Forelimb muscle (tissue), 1 donor: ENCODE results near the gene EEF1AKMT3. TPM values are rescaled to one million over a fixed set of nuclear protein-coding genes. Genes with fewer than 3 reads are reported as not detected.

Source experiments
- DNase-seq: peaks from one replicate; pipeline ENCODE4 v3.0.0-alpha.2; 2013; ENCODE audit warnings: low read depth
- polyA plus RNA-seq: library from polyadenylated mRNA; unstranded; fragments of 120-200 nt; gene quantifications from one replicate; pipeline ENCODE4 v1.2.1, GENCODE V29; 2013; ENCODE audit not compliant: insufficient read length

Gene EEF1AKMT3
- polyA plus RNA-seq: 6.9 TPM

GRCh38 chr12:57772429-57773322 is at the start of gene EEF1AKMT3:
TSS of gene EEF1AKMT3 (plus strand) at chr12:57772614. CDS start at chr12:57772725, 111 bp downstream.
- no peak for DNase-seq

GRCh38 chr12:57722716-57723629 is 49.4 kb upstream of the EEF1AKMT3 start:
- DNase-seq: no peak

- DNase-seq: no peak
These were observed 48.8 kb upstream of the EEF1AKMT3 start for GRCh38 chr12:57723630-57723962.

GRCh38 chr12:57724003-57724935 is 48.1 kb upstream of the EEF1AKMT3 start:
- no peak for DNase-seq

DNA sequence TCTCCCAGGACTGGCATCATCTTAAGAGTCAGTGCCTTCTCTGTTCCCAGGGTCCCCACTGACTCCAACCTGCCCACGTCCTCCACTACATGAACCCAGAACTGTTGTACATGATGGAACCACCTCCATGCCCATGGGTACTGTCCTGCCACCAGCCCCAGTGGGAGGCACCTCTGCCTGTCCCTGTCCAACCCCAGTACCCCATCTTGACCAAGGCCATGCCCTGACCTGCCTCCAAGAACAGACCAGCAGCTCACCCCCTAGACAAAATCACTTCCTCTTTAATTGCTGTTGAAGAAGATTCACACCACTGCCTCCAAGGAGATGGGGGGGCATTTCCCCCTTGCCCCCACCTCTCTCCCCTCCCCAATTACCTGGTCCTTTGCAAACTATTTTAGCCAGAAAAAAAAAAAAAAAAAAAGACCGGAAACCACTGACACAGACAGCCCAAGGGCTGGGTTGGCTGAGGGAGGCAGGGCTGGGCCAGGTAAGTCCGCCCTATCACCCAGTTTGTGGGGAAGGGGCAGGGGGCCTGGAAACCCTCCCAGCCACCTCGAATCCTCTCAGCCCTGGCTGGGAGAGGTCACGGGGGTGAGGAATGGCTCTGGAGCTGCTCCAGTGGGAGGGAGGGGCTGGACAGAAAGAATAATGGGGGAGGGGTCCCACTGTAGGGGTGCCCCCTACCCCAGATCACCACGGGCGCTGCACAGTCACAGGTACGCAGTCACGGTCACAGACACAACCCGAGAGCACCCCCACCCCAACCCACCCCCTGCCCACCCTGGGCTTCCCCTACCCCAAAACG is 47.3 kb upstream of the EEF1AKMT3 start:
- DNase-seq: no peak

DNA sequence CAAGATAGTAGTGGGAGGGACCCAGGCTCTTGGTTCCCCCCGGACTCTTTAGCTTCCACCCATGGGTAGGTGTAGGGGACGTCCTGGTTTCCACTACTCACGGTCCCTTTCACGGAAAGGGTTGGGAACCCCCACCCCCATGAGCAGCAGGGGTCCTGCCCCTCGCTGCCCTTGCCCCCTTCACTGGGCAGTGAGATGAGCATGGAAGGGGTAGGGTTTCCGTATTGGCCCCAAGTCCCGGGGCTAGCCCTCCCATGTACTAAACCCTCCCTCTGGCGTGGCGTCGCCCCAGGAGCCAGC is 46.6 kb upstream of the EEF1AKMT3 start:
- no peak for DNase-seq

- no peak for DNase-seq
These were observed 46.1 kb upstream of the EEF1AKMT3 start for GRCh38 chr12:57726151-57726883.

- DNase-seq: no peak
These were observed 45.3 kb upstream of the EEF1AKMT3 start for GRCh38 chr12:57726884-57727757.

DNA sequence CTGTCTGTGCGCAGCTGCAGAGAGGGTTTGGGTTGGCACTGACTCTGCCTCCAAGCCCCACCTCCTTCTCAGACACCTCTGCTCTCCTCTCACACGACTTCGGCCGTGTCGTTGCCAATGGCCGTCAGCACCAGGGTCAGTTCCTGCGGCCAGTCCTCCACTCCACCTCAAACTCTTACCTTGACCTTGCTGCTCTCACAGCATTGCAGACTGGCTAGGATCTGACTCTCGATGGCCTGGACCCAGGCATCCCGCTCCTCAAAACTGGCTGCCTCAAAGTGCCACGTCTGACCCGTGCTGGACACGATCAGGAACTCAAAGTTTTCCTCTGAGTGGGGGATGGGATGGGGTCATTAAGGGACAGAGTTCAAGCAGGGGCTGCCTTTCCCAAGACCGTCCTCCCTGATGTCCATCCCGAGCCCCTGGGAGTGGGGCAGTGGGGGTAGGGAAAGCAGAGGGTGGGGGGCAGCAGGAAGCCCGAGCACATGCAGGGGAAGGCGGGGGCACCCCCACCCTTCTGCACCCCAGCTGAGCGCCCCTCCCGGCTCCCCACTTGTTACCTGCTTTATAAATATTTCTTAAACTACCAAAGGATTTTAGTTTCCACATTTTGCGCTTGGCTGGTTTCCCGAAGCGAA is 44.5 kb upstream of the EEF1AKMT3 start:
- no peak for DNase-seq

DNA sequence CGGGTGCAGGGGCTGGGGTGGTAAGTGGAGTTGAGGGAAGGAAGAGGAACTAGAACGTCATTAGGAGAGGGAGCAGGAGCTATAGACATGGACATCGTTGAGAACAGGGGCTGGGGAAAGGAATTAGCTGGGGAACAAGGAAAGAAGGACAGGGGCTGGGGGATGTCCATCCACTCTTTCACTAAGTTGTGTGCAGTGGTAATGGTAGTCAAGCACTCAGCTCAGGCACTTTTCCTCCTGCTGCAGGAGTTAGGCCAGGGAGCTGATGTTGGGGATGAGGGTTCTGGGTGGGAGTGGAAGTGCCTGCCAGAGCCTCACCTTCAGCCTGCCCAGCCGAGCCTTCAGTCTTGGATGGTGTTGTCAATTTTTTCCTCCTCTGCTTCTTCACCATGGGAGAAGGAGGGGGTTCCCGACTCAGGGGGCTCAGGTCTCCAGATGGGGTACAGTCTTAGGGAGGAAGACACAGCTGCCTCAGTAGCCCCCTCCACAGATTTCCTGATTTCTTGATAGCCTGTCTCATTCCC is 43.0 kb upstream of the EEF1AKMT3 start:
- DNase-seq: no peak

DNA sequence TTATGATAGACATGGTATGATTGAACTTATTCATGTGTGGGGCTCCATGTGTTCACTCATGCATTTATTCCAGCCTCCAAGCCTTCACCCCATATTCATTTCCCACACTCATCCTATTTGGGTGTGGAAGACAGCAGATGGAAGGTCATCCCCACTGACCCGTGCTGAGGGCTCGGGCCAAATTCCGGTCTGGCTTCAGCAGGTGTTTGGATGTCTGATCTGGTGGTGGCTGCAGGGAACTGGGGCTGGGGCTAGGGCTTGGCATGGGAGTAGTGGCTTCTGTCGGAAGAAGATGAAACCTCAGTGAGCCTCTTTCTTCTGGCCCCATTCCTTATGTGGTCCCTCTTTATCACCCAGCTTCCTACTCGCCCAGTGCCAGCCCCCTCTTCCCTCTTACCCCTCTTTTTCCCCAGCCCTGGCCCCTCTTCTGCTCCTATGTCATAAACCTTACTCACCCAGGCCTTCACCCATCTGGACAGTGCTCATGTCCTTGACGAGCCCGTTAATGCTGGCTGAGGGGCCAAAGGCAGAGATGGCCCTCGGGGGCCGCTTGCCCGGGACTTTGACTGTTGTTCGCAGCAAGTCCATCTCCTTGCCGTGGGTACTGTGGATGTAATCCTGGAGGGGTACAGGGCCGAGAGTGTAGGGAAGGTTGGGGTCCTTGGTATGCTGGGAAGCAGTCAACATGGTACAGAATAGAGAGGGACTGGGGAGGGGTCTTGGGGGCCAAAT is 41.9 kb upstream of the EEF1AKMT3 start:
- no peak for DNase-seq

DNA sequence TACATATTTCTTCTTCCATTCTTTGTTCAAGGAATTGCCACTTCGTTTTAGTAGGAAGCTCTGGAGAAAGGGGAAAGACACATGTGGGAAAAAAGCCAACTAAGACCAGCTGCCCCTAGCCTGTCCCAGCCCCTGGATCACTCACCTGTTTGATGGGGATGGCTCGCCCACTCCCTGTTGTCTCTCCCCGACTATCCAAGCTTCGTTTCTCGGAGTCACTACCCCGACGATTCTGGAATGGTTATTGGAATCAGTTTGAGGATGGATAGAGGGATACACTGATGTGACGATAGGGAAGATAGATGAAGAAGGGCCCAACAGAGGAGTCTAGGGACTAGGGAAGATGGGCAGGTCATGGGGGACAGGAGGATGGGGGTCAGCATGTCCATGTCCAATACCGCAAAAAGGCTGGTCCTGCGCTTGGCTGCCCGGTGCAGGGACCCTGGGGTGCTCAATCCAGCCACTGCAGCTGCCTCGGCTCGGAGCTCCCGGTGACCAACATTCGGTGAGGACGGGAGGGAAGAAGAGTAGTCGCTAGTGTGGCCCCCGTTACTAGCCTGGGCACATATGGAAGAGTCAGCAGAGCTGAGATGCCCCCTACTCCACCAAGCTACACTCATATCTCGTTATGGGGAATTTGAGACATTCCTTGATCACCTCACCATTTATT is 40.9 kb upstream of the EEF1AKMT3 start:
- DNase-seq: no peak

- DNase-seq: no peak
These were observed 40.1 kb upstream of the EEF1AKMT3 start for GRCh38 chr12:57732270-57732669.

DNA sequence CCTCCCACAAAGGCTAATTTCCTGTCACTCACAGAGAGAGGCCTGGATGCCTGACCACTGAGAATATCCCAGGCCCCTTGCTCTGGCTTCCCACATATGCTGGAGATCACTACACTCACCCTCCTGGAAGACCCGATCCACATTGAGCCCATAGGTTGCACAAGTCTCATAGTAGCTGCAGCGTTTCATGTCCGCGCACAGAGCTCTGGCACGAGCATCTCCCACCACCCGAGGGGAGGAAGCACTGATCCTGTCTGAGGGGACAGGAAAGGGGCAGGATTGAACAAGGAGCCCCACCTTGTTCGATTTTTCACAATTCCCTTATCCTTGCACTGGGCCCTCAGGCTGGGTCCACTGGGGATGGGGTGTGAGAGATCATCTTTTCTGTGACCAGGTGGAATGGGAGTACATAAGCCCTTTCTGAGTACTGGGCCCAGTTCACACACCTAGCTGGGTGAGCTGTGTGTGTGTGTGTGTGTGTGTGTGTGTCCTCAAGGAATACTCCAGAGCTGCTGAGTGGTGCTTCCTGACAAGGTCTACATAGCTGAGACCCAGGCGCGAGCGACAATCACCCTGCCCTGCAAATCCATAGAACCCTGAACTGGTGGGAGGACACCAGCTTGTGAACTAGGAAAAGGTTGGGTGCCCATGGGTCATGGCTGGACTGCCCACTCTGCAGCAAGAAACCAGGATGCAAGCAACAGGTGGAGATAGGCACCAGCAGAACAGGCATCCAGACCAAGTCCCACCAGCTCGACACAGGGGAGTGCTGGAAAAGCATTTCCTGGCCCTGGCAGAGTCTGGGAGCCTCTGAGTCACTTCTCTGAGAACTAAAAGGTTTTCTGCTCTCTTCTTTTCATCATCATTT is 39.5 kb upstream of the EEF1AKMT3 start:
- DNase-seq: no peak

DNA sequence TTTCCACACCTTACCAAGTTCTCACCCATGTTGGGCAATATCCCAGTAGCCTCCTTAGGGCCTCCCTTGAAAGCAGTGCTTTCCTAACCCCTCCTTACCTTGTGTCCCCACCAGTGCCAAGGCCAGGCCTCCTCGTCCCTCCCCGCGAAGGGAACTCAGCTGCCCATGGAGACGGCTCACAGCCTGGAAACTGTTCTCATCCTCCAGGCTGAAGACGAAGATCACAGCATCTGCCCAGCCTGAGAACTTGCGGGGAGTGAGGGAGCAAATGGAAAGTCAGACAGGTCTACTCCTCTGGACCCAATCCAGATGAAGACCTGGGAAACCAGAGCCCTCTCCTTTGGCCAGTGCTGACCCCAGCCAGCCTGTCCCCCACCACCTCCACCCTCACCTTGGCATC is 38.5 kb upstream of the EEF1AKMT3 start:
- no peak for DNase-seq

- DNase-seq: no peak
These were observed 37.8 kb upstream of the EEF1AKMT3 start for GRCh38 chr12:57734591-57734990.
